ENCODE measurements around the gene EXOC3L2. TPM values are rescaled to one million over a fixed set of nuclear protein-coding genes. Genes with fewer than 3 reads are reported as not detected.

EXOC3L2 gene
- total RNA-seq, 1 experiment from 2014 or later: not detected

DNA sequence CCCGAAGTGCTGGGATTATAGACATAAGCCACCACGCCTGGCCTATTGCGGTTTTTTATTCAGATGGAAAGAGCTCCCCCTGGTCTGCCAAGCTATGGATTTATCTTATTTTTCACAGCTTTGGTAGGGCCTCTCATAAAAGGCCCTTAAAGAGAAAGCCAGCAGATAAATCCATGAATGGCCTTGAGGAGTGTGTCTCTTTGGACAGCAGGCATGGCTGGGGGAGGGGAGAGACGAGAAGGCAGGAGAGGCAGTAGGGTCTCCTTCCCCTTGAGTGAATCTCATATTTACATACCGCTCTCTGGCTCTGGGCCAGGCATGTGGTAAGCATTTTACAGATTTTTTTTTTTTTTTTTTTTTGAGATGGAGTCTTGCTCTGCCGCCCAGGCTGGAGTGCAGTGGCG is 31.1 kb upstream of the EXOC3L2 start:
- Histone ChIP-seq H2AFZ (ENCODE audit: low read depth, low read length, poor library complexity, severe bottlenecking) (no peak overlapping the region), H3K27ac (ENCODE audit: low read depth, low read length) (no peak overlapping the region), H3K9me2 (ENCODE audit: insufficient read depth) (no peaks in the 10 kb centered on the region), H3K4me1 (ENCODE audit: control insufficient read depth in 1 of 2, insufficient read depth in 2 of 2, low read length in 2 of 2) (no peaks in the 10 kb centered on the region), H3K9ac (ENCODE audit: low read length) (no peak overlapping the region), H3K27me3 (ENCODE audit: insufficient read depth, low read length) (no peaks in the 10 kb centered on the region), H3K9me3 (ENCODE audit: control insufficient read depth in 1 of 2, insufficient read depth in 1 of 2, low read depth in 1 of 2, low read length in 2 of 2) (no peaks in the 10 kb centered on the region), H3K79me2 (ENCODE audit: insufficient read depth, low read length) (no peaks in the 10 kb centered on the region), H3K4me2 (ENCODE audit: low read length) (no peak overlapping the region), H4K20me1 (ENCODE audit: insufficient read depth) (no peaks in the 10 kb centered on the region), H3K4me3 (replicated peaks in 1 of 2; ENCODE audit: low read depth in 1 of 2, low read length in 2 of 2) (no peak overlapping the region), H3K36me3 (ENCODE audit: control insufficient read depth in 1 of 2, insufficient read depth in 2 of 2, low read length in 2 of 2) (peaks cover 0 to 3% of the 10 kb centered on the region in 2 experiments; a peak in 2 of 4 replicates)
- ChIA-PET RAD21 (ENCODE audit: low non-redundant PET in 1 of 2, low total read pairs in 2 of 2, uncharacterized antibody in 2 of 2, unreplicated experiment in 2 of 2) (no interaction called here), POLR2A (no interaction called here), CTCF (no interaction called here)
- TF ChIP-seq, protein P1, sequence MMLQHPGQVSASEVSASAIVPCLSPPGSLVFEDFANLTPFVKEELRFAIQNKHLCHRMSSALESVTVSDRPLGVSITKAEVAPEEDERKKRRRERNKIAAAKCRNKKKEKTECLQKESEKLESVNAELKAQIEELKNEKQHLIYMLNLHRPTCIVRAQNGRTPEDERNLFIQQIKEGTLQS (IDR thresholded peaks at IDR 0.05): no peak
- TF ChIP-seq JUND (IDR thresholded peaks at IDR 0.05): no peak
- no peak for TF ChIP-seq RAD21 (IDR thresholded peaks at IDR 0.05; ENCODE audit: low read depth)
- TF ChIP-seq FOSL1 (IDR thresholded peaks at IDR 0.05; ENCODE audit: low read depth): no peak
- no peak for TF ChIP-seq EZH2phosphoT487 (IDR thresholded peaks at IDR 0.05; ENCODE audit: borderline replicate concordance)
- TF ChIP-seq TCF7L2 (IDR thresholded peaks at IDR 0.05; ENCODE audit: borderline replicate concordance, extremely low read depth, insufficient read depth, insufficient read length): no peak
- no peak for TF ChIP-seq YY1 (IDR thresholded peaks at IDR 0.05; ENCODE audit: extremely low read depth, insufficient replicate concordance, low read depth, low read length)
- TF ChIP-seq ELF1 (IDR thresholded peaks at IDR 0.05; ENCODE audit: borderline replicate concordance, low read depth): no peak
- TF ChIP-seq ZFX (IDR thresholded peaks at IDR 0.05): no peak
- no peak for TF ChIP-seq EGR1 (IDR thresholded peaks at IDR 0.05; ENCODE audit: low read depth)
- no peak for TF ChIP-seq CEBPB (IDR thresholded peaks at IDR 0.05; ENCODE audit: low read depth)
- TF ChIP-seq, protein P2, sequence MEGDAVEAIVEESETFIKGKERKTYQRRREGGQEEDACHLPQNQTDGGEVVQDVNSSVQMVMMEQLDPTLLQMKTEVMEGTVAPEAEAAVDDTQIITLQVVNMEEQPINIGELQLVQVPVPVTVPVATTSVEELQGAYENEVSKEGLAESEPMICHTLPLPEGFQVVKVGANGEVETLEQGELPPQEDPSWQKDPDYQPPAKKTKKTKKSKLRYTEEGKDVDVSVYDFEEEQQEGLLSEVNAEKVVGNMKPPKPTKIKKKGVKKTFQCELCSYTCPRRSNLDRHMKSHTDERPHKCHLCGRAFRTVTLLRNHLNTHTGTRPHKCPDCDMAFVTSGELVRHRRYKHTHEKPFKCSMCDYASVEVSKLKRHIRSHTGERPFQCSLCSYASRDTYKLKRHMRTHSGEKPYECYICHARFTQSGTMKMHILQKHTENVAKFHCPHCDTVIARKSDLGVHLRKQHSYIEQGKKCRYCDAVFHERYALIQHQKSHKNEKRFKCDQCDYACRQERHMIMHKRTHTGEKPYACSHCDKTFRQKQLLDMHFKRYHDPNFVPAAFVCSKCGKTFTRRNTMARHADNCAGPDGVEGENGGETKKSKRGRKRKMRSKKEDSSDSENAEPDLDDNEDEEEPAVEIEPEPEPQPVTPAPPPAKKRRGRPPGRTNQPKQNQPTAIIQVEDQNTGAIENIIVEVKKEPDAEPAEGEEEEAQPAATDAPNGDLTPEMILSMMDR (IDR thresholded peaks at IDR 0.05 in 2 of 3, conservative IDR thresholded peaks at IDR 0.05 in 1 of 3; ENCODE audit: borderline replicate concordance in 1 of 3, insufficient read depth in 1 of 3, low read depth in 2 of 3, low read length in 2 of 3): no peak
- TF ChIP-seq CBX3 (IDR thresholded peaks at IDR 0.05; ENCODE audit: low read depth): no peak
- TF ChIP-seq, protein P3, sequence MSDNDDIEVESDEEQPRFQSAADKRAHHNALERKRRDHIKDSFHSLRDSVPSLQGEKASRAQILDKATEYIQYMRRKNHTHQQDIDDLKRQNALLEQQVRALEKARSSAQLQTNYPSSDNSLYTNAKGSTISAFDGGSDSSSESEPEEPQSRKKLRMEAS (IDR thresholded peaks at IDR 0.05): no peak
- TF ChIP-seq EZH2 (IDR thresholded peaks at IDR 0.05): no peak
- TF ChIP-seq ZNF274 (IDR thresholded peaks at IDR 0.05; ENCODE audit: low read depth, low read length): no peak
- TF ChIP-seq, protein P4, sequence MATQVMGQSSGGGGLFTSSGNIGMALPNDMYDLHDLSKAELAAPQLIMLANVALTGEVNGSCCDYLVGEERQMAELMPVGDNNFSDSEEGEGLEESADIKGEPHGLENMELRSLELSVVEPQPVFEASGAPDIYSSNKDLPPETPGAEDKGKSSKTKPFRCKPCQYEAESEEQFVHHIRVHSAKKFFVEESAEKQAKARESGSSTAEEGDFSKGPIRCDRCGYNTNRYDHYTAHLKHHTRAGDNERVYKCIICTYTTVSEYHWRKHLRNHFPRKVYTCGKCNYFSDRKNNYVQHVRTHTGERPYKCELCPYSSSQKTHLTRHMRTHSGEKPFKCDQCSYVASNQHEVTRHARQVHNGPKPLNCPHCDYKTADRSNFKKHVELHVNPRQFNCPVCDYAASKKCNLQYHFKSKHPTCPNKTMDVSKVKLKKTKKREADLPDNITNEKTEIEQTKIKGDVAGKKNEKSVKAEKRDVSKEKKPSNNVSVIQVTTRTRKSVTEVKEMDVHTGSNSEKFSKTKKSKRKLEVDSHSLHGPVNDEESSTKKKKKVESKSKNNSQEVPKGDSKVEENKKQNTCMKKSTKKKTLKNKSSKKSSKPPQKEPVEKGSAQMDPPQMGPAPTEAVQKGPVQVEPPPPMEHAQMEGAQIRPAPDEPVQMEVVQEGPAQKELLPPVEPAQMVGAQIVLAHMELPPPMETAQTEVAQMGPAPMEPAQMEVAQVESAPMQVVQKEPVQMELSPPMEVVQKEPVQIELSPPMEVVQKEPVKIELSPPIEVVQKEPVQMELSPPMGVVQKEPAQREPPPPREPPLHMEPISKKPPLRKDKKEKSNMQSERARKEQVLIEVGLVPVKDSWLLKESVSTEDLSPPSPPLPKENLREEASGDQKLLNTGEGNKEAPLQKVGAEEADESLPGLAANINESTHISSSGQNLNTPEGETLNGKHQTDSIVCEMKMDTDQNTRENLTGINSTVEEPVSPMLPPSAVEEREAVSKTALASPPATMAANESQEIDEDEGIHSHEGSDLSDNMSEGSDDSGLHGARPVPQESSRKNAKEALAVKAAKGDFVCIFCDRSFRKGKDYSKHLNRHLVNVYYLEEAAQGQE (IDR thresholded peaks at IDR 0.05; ENCODE audit: low read depth): no peak
- TF ChIP-seq SRF (IDR thresholded peaks at IDR 0.05; ENCODE audit: low read depth): no peak
- TF ChIP-seq SP1 (IDR thresholded peaks at IDR 0.05; ENCODE audit: low read depth): no peak
- TF ChIP-seq SIN3A (IDR thresholded peaks at IDR 0.05; ENCODE audit: low read depth): no peak
- no TSS peak for BruUV-seq (replicated peaks)
- DNase-seq (ENCODE audit: low read depth, low spot score): no peak
- intact Hi-C loops (cut with micrococcal nuclease): no loop called here
- no peak for ATAC-seq

Measured in HCT116 (cell line).